Mesenteric fat pad (tissue), 1 donor: ENCODE data around the gene RIN3. TPM values are rescaled to one million over a fixed set of nuclear protein-coding genes. Genes with fewer than 3 reads are reported as not detected.
"Not testable (repeated sequence)": the region's sequence is repeated elsewhere in the genome, so short reads cannot be mapped to it uniquely, and the experiment has no call there.

Source experiments
- DNase-seq: peaks from one replicate; pipeline ENCODE4 v3.0.0-alpha.2; 2020; ENCODE audit warnings: low spot score
- total RNA-seq: library from RNA; stranded (reverse); fragmentation: NEBNext Ultra II Directional; extraction: Animal tissue kit (Norgen Biotek cat#: 25700); gene quantifications from one replicate; pipeline ENCODE4 v1.2.1, GENCODE V29; 2021
- donor health status: DM: yes; HTN: yes; CAD: no.

RIN3 gene
- total RNA-seq, 1 donor from 2014 or later: 38.0 TPM

GRCh38 chr14:92622311-92622710, 108.7 kb downstream of the RIN3 start:
- DNase-seq: no peak

GRCh38 chr14:92624764-92625163, 111.2 kb downstream of the RIN3 start:
- DNase-seq: peak; percentile 41

GRCh38 chr14:92625213-92625612, 111.6 kb downstream of the RIN3 start:
- DNase-seq: no peak

- no peak for DNase-seq
These were observed 112.5 kb downstream of the RIN3 start for GRCh38 chr14:92626041-92626440.

GRCh38 chr14:92627707-92628215, 114.2 kb downstream of the RIN3 start:
- no peak for DNase-seq

- DNase-seq: no peak
These were observed 115.1 kb downstream of the RIN3 start for GRCh38 chr14:92628636-92629035.

- DNase-seq: peak; percentile 68
These were observed 116.8 kb downstream of the RIN3 start for GRCh38 chr14:92630367-92630766.

GRCh38 chr14:92631098-92631497, 117.5 kb downstream of the RIN3 start:
- peak; percentile 45 for DNase-seq

- DNase-seq: peak; percentile 65
These were observed 119.1 kb downstream of the RIN3 start for GRCh38 chr14:92632546-92633273.

GRCh38 chr14:92633274-92633616, 119.7 kb downstream of the RIN3 start:
- peak; percentile 83 for DNase-seq

- no peak for DNase-seq
These were observed 120.1 kb downstream of the RIN3 start for GRCh38 chr14:92633724-92634123.

GRCh38 chr14:92635031-92635430, 121.5 kb downstream of the RIN3 start:
- DNase-seq: no peak

- DNase-seq: no peak
These were observed 122.3 kb downstream of the RIN3 start for GRCh38 chr14:92635896-92636295.

- no peak for DNase-seq
These were observed 123.6 kb downstream of the RIN3 start for GRCh38 chr14:92637228-92637627.

- no peak for DNase-seq
These were observed 124.3 kb downstream of the RIN3 start for GRCh38 chr14:92637864-92638263.

- no peak for DNase-seq
These were observed 124.7 kb downstream of the RIN3 start for GRCh38 chr14:92638266-92638665.

GRCh38 chr14:92638904-92639303, 125.3 kb downstream of the RIN3 start:
- DNase-seq: no peak

- not testable (repeated sequence) for DNase-seq
These were observed 126.0 kb downstream of the RIN3 start for GRCh38 chr14:92639472-92640117.

- DNase-seq: no peak
These were observed 127.7 kb downstream of the RIN3 start for GRCh38 chr14:92641306-92641705.

- DNase-seq: no peak
These were observed 130.8 kb downstream of the RIN3 start for GRCh38 chr14:92644171-92644969.

GRCh38 chr14:92644970-92645515, 131.5 kb downstream of the RIN3 start:
- no peak for DNase-seq
